Stimulated activated CD8-positive, alpha-beta memory T cell treated with anti-CD3 and anti-CD28 coated beads, Interleukin-15, amount 100 ng/mL, for 1 hour (primary cell): ENCODE measurements around the gene CEP350.
"Not testable (repeated sequence)": the region's sequence is repeated elsewhere in the genome, so short reads cannot be mapped to it uniquely, and the experiment has no call there.

Source experiments
- DNase-seq: peaks from one replicate; pipeline ENCODE4 v3.0.0-alpha.2; 2020; ENCODE audit warnings: low read depth

Gene CEP350

GRCh38 chr1:180130651-180131050, 176.0 kb downstream of the CEP350 start:
- DNase-seq = no peak

- DNase-seq = no peak
These were observed 176.9 kb downstream of the CEP350 start for GRCh38 chr1:180131510-180131909.

DNA sequence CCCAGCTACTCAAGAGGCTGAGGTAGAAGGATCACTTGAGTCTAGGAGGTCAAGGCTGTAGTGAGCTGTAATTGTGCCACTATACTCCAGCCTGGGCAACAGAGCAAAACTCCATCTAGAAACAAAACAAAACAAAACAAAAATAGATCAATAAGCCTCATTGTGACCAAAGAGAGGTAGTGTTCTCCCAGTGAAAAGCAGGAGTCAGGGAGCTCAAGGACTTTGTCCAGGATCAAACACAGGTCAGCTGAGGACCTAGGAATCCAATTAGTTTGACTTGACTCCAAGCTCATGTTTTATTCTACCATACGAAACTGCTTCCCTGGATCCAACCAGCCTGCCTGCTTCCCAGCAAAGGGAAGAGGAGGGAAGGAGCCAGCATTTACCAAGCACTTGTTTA, 178.6 kb downstream of the CEP350 start:
- no peak for DNase-seq

DNA sequence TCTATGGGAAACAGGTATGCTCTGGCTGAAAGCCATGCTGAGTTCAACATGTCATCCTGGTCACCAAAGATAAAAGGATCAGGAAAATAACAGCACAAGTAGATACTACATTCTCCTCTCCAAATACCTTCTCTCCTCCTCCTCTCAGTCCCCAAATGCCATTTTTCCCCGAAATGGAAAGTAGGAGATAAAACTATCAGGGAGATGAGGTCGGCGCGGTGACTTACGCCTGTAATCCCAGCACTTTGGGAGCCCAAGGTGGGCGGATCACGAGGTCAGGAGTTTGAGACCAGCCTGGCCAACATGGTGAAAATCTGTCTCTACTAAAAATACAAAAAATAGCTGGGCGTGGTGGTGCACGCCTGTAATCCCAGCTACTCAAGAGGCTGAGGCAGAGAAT, 179.1 kb downstream of the CEP350 start:
- not testable (repeated sequence) for DNase-seq

GRCh38 chr1:180135535-180135934, 180.9 kb downstream of the CEP350 start:
- DNase-seq = no peak

GRCh38 chr1:180136331-180136967, 181.8 kb downstream of the CEP350 start:
- DNase-seq = no peak

DNA sequence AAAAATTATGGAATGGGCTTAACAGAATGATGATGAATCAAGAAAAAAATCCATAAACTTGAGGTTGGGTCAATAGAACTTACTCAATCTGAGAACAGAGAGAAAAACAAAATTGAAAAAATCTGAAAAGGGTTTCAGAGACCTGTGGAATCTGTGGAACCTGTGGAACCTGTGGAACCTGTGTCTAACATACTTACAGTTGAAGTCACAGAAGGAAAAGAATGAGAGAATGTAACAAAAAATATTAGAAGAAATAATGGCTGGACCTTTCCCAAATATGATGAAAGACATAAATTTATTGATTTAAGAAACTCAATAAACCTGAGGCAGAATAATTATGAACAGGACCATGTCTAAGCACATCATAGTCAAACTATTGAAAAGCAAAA, 182.4 kb downstream of the CEP350 start:
- DNase-seq = no peak

GRCh38 chr1:180137776-180138175, 183.2 kb downstream of the CEP350 start:
- DNase-seq = no peak

DNA sequence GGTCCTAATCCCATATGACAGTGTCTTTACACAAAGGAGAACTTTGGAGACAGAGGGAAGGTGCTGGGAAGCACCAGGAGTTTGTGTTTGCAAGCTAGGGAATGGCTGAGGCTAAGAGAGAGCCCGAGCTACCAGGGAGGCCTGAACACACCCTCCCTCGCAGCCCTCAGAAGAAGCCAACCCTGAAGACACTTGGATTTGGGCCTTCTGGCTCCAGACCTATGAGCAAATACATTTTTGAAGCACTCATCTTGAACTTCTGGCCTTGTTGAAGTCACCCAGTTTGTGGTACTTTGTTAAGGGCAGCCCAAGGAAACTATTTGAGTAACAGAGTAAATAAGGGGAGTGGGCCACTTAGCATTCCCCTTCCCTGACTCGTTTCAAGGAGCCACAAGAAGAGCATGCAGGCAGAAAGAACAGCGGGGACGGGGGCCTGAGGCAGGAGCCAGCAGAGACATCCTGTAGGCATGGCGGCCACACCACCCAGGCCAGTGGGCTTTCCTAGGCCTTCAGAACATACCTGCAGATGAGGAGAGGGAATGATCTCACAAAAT, 186.8 kb downstream of the CEP350 start:
- no peak for DNase-seq

- DNase-seq = no peak
These were observed 188.7 kb downstream of the CEP350 start for GRCh38 chr1:180143359-180143758.

GRCh38 chr1:180144659-180145357, 190.2 kb downstream of the CEP350 start:
- DNase-seq = no peak

DNA sequence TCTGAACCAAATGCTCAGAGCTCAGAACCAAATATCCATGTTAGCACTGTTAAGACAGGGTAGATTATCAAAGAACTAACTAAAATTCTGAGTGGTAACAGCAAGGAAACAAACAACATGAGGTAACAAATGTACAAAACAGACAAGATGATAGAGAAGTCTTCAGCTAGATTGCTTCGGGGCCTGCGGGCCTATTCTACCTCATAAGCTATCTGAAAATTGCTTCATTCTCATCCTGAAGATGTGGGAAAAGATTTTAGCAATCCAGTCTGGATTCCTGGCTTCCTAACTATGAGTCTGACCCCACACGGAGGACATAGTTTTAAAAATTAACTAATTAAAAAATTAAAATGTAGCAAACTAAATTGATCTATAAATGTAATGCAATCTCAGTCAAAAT, 190.8 kb downstream of the CEP350 start:
- DNase-seq = no peak

DNA sequence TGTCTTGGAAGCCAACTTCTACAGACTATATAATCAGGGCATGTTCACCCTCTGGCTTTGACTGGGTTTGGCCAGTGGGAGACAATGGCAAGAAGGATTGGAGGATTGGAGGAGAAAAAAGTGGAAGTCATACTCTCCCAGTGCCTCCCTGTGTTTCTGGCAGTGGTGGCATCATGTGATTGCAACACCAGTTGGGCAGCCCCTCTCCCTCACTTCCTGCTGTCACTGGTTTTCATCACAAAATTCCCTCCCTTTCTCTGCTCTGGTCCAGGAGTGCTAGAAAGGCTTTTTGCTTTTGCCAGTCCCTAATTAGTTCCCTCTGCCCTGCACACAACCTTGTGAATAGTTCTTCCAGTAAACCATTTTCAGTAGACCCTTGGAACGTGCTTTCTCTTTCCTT, 196.4 kb downstream of the CEP350 start:
- DNase-seq = no peak

GRCh38 chr1:180151508-180151907, 196.9 kb downstream of the CEP350 start:
- DNase-seq = no peak

DNA sequence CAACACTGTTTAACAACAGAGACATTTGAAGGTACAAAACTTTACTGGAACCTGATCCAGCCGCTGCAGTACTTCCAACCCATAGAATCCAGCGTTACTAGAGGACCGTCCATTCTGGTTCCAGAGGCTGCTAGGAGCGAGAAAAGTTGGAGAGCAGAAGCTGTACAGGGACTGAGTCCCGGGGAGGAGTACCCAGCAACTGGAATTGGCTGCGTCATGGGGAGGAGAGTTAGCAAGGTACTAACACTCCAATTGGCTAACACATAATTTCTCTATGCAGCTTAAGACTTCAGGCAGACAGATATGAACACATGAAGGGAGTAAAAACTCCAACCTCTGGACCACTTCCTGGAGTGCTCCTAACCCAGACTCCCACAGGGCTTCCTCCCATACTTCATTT, 198.0 kb downstream of the CEP350 start:
- DNase-seq = no peak

- no peak for DNase-seq
These were observed 198.4 kb downstream of the CEP350 start for GRCh38 chr1:180153032-180153431.

GRCh38 chr1:180154003-180154324, 199.4 kb downstream of the CEP350 start:
- DNase-seq = no peak

GRCh38 chr1:180154325-180155181, 199.9 kb downstream of the CEP350 start, which contains the start of gene QSOX1:
TSS of gene QSOX1 (plus strand) at chr1:180154869. CDS start at chr1:180154908, 39 bp downstream.
- peak; percentile 66 for DNase-seq

GRCh38 chr1:180155182-180155682, 200.6 kb downstream of the CEP350 start:
- DNase-seq = no peak

- no peak for DNase-seq
These were observed 201.6 kb downstream of the CEP350 start for GRCh38 chr1:180156201-180156600.

GRCh38 chr1:180156631-180157091, 202.1 kb downstream of the CEP350 start:
- DNase-seq = no peak

DNA sequence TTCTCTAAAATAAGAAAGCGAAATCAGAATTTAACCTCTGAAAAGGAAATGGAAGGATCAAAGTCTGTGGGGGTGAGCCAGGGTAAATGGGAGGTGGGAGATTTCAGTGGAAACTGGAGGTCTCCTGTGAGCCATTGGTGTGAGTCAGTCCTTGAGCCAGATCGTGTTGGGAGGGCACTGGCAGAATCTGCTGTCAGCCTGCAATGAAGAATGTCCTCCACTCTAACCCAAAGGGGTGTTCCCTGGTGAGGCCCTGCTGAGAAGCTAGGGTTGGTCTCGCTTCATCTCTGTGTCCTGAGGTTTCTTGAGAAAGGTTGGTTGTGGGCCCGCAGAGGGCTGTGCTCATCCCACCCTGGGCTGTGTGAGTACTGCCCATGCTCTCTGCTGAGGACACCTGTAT, 202.5 kb downstream of the CEP350 start:
- DNase-seq = no peak
